ENCODE results near the gene SMIM45. TPM values are rescaled to one million over a fixed set of nuclear protein-coding genes. Genes with fewer than 3 reads are reported as not detected.

Gene SMIM45

DNA sequence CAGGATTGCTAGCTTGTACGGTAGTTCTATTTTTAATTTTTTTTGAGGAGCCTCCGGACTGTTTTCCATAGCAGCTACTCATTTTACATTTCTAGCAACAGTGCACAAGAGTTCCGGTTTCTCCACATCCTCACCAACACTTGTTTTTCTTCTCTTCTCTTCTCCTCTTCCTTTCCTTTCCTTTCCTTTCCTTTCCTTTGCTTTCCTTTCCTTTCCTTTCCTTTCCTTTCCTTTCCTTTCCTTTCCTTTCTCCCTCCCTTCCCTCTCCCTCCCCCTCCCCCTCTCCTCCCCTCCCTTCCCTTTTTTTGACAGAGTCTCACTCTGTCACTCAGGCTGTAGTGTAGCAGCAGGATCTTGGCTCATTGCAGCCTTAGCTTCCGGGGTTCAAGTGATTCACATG is 56.0 kb downstream of the SMIM45 start:
- H3K27ac Mint-ChIP-seq (ENCODE audit: unreplicated experiment): no peak overlapping the region
- no peaks in the 10 kb centered on the region for H3K36me3 Mint-ChIP-seq (ENCODE audit: low read depth, unreplicated experiment)
- no peaks in the 10 kb centered on the region for H3K9me3 Mint-ChIP-seq (ENCODE audit: unreplicated experiment)
- no peaks in the 10 kb centered on the region for H3K27me3 Mint-ChIP-seq (ENCODE audit: unreplicated experiment)
- no peak for DNase-seq (ENCODE audit: low spot score)
- H3K4me1 Mint-ChIP-seq (ENCODE audit: unreplicated experiment): no peaks in the 10 kb centered on the region
- TF ChIP-seq, protein P1, sequence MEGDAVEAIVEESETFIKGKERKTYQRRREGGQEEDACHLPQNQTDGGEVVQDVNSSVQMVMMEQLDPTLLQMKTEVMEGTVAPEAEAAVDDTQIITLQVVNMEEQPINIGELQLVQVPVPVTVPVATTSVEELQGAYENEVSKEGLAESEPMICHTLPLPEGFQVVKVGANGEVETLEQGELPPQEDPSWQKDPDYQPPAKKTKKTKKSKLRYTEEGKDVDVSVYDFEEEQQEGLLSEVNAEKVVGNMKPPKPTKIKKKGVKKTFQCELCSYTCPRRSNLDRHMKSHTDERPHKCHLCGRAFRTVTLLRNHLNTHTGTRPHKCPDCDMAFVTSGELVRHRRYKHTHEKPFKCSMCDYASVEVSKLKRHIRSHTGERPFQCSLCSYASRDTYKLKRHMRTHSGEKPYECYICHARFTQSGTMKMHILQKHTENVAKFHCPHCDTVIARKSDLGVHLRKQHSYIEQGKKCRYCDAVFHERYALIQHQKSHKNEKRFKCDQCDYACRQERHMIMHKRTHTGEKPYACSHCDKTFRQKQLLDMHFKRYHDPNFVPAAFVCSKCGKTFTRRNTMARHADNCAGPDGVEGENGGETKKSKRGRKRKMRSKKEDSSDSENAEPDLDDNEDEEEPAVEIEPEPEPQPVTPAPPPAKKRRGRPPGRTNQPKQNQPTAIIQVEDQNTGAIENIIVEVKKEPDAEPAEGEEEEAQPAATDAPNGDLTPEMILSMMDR (IDR thresholded peaks at IDR 0.05; ENCODE audit: unreplicated experiment): no peak
- H3K4me3 Mint-ChIP-seq (ENCODE audit: unreplicated experiment): no peak overlapping the region

Other genes starting within 250 kb of the SMIM45 start
- gene CCDC134, start 151.5 kb upstream of the SMIM45 start, total RNA-seq (ENCODE audit: unreplicated experiment): 8.8 TPM
- gene SREBF2, start 119.0 kb upstream of the SMIM45 start, total RNA-seq (ENCODE audit: unreplicated experiment): 200 TPM
- gene SHISA8, start 37.1 kb upstream of the SMIM45 start, total RNA-seq (ENCODE audit: unreplicated experiment): 0.41 TPM
- gene TNFRSF13C, start 25.3 kb upstream of the SMIM45 start, total RNA-seq (ENCODE audit: unreplicated experiment): 3.5 TPM
- gene CENPM, start 5.0 kb upstream of the SMIM45 start, total RNA-seq (ENCODE audit: unreplicated experiment): 5.2 TPM
- gene SEPTIN3, start 17.3 kb downstream of the SMIM45 start, total RNA-seq (ENCODE audit: unreplicated experiment): 0.36 TPM
- gene WBP2NL, start 46.6 kb downstream of the SMIM45 start, total RNA-seq (ENCODE audit: unreplicated experiment): not detected
- gene NAGA, start 118.7 kb downstream of the SMIM45 start, total RNA-seq (ENCODE audit: unreplicated experiment): 26.0 TPM
- 3.5 TPM for gene PHETA2, start 122.1 kb downstream of the SMIM45 start, total RNA-seq (ENCODE audit: unreplicated experiment)
- gene SMDT1, start 127.5 kb downstream of the SMIM45 start, total RNA-seq (ENCODE audit: unreplicated experiment): 61.1 TPM
- 54.9 TPM for gene NDUFA6, start 138.6 kb downstream of the SMIM45 start, total RNA-seq (ENCODE audit: unreplicated experiment)
- 3.2 TPM for gene CYP2D6, start 178.7 kb downstream of the SMIM45 start, total RNA-seq (ENCODE audit: unreplicated experiment)